ENCODE data around the gene CDC37.
"Not testable (repeated sequence)": the region's sequence is repeated elsewhere in the genome, so short reads cannot be mapped to it uniquely, and the experiment has no call there.

CDC37 gene

GRCh38 chr19:10395003-10395402 is 8.3 kb downstream of the CDC37 start:
- Histone ChIP-seq H3K4me1 (ENCODE audit: control insufficient read depth, insufficient read depth, low read length, unreplicated experiment) (no peaks in the 10 kb centered on the region), H3K79me2 (ENCODE audit: control insufficient read depth, insufficient read depth, low read length, unreplicated experiment) (peaks cover 28% of the 10 kb centered on the region), H3K27ac (ENCODE audit: low read depth, low read length) (no peak overlapping the region), H3K4me3 (ENCODE audit: low read depth, low read length) (no peak overlapping the region), H2AFZ (ENCODE audit: low read length, unreplicated experiment) (no peak overlapping the region), H3K36me3 (ENCODE audit: insufficient read depth, low read length) (0 out of 2 replicates have a peak, but pooled peaks cover 3% of the 10 kb centered on the region), H3K27me3 (ENCODE audit: insufficient read depth, low read length) (no peaks in the 10 kb centered on the region)

DNA sequence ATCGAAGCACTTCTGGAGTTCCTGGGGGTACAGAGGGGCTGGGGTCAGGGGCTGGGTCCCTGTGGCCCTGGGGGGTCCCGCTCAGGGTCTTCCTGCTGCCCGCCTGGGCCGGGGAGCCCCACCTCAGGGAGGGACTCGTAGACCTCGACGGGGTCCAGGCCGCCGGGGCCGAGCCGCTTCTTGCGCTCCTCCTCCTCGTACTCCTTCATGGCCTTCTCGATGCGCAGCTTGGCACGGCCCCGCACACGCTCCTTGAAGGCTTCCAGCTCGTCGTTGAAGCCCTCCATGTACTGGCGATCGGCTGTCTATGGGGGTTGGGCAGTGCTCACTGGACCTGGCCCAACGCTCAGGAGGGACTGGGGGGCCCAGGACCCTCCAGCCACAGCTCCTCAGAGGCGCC is 10.2 kb downstream of the CDC37 start:
- H3K36me3 ChIP-seq (ENCODE audit: insufficient read depth, low read length), result 0 out of 2 replicates have a peak, but pooled peaks cover 3% of the 10 kb centered on the region
- H3K27me3 ChIP-seq (ENCODE audit: insufficient read depth, low read length), result no peaks in the 10 kb centered on the region
- H3K4me3 ChIP-seq (ENCODE audit: low read depth, low read length), result no peak overlapping the region
- no peaks in the 10 kb centered on the region for H3K4me1 ChIP-seq (ENCODE audit: control insufficient read depth, insufficient read depth, low read length, unreplicated experiment)
- H3K79me2 ChIP-seq (ENCODE audit: control insufficient read depth, insufficient read depth, low read length, unreplicated experiment), result peaks cover 12% of the 10 kb centered on the region
- H2AFZ ChIP-seq (ENCODE audit: low read length, unreplicated experiment), result no peak overlapping the region
- H3K27ac ChIP-seq (ENCODE audit: low read depth, low read length), result no peak overlapping the region

- H3K4me3 ChIP-seq (ENCODE audit: low read depth, low read length), result no peak overlapping the region
- no peak overlapping the region for H3K27ac ChIP-seq (ENCODE audit: low read depth, low read length)
- H2AFZ ChIP-seq (ENCODE audit: low read length, unreplicated experiment), result no peak overlapping the region
- no peaks in the 10 kb centered on the region for H3K27me3 ChIP-seq (ENCODE audit: insufficient read depth, low read length)
- 0 out of 2 replicates have a peak, but pooled peaks cover 3% of the 10 kb centered on the region for H3K36me3 ChIP-seq (ENCODE audit: insufficient read depth, low read length)
- H3K4me1 ChIP-seq (ENCODE audit: control insufficient read depth, insufficient read depth, low read length, unreplicated experiment), result no peaks in the 10 kb centered on the region
- H3K79me2 ChIP-seq (ENCODE audit: control insufficient read depth, insufficient read depth, low read length, unreplicated experiment), result peaks cover 5% of the 10 kb centered on the region
Measured at GRCh38 chr19:10392120-10392519, 11.2 kb downstream of the CDC37 start.

DNA sequence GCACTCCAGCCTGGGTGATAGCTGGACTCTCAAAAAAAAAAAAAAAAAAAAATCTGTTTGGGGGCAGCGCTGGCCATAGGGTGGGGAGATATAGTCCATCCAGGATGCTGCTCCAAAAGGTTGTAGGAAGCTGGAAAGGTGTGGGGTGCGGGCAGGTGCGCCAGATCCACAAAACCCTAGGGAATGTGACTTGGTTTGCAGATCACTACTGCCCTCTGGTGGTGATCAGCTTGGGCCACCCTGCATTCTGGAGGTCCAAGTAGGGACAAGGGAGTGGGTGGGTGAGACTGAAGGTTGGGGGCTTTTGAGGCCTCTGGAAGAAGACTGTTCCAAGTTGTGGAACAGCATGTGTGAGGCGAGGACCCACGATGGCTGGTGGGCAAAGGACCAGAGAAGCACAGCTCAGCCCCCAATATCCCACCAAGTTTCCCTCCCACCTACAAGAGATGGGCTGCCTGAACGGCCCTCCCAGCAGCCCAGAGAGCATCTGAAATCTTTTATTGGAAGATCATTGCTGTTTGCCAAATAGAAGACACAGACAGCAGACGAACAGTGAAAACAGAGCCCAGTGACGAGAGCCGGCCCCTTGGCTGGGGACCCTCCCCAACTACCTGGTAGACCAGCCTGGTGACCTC is 12.6 kb downstream of the CDC37 start:
- no peak overlapping the region for H3K4me3 ChIP-seq (ENCODE audit: low read depth, low read length)
- H3K27me3 ChIP-seq (ENCODE audit: insufficient read depth, low read length), result no peaks in the 10 kb centered on the region
- H3K79me2 ChIP-seq (ENCODE audit: control insufficient read depth, insufficient read depth, low read length, unreplicated experiment), result no peaks in the 10 kb centered on the region
- H3K4me1 ChIP-seq (ENCODE audit: control insufficient read depth, insufficient read depth, low read length, unreplicated experiment), result no peaks in the 10 kb centered on the region
- H3K36me3 ChIP-seq (ENCODE audit: insufficient read depth, low read length), result 0 out of 2 replicates have a peak, but pooled peaks cover 3% of the 10 kb centered on the region
- H3K27ac ChIP-seq (ENCODE audit: low read depth, low read length), result no peak overlapping the region
- H2AFZ ChIP-seq (ENCODE audit: low read length, unreplicated experiment), result no peak overlapping the region

- H3K4me1 ChIP-seq (ENCODE audit: control insufficient read depth, insufficient read depth, low read length, unreplicated experiment), result no peaks in the 10 kb centered on the region
- H3K4me3 ChIP-seq (ENCODE audit: low read depth, low read length), result no peak overlapping the region
- no peak overlapping the region for H3K27ac ChIP-seq (ENCODE audit: low read depth, low read length)
- no peak overlapping the region for H2AFZ ChIP-seq (ENCODE audit: low read length, unreplicated experiment)
- no peaks in the 10 kb centered on the region for H3K36me3 ChIP-seq (ENCODE audit: insufficient read depth, low read length)
- no peaks in the 10 kb centered on the region for H3K79me2 ChIP-seq (ENCODE audit: control insufficient read depth, insufficient read depth, low read length, unreplicated experiment)
- no peaks in the 10 kb centered on the region for H3K27me3 ChIP-seq (ENCODE audit: insufficient read depth, low read length)
Measured at GRCh38 chr19:10389863-10390262, 13.5 kb downstream of the CDC37 start.

DNA sequence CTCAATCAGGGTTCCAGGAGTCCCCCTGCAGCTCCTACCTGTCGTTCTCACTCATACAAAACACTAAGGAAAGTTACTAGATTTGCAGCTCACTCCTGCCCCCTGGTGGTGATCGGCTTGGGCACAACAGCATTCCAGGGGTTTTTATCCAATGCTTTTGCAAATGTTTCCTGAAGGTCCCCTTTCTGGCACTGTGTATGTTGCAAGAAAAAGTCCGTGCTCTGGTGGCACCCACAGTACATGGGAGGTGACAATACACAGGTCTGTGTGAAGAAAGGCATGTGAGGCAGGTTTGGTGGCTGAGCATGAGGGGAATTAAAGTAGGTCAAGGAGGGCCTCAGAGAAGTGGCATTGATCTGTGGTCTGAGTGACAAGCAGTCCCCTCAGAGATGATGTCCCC is 14.4 kb downstream of the CDC37 start:
- H3K4me3 ChIP-seq (ENCODE audit: low read depth, low read length), result no peak overlapping the region
- H3K27ac ChIP-seq (ENCODE audit: low read depth, low read length), result no peak overlapping the region
- no peaks in the 10 kb centered on the region for H3K79me2 ChIP-seq (ENCODE audit: control insufficient read depth, insufficient read depth, low read length, unreplicated experiment)
- no peaks in the 10 kb centered on the region for H3K27me3 ChIP-seq (ENCODE audit: insufficient read depth, low read length)
- H3K36me3 ChIP-seq (ENCODE audit: insufficient read depth, low read length), result no peaks in the 10 kb centered on the region
- no peaks in the 10 kb centered on the region for H3K4me1 ChIP-seq (ENCODE audit: control insufficient read depth, insufficient read depth, low read length, unreplicated experiment)
- no peak overlapping the region for H2AFZ ChIP-seq (ENCODE audit: low read length, unreplicated experiment)

GRCh38 chr19:10384580-10384979 is 18.8 kb downstream of the CDC37 start:
- Histone ChIP-seq H3K27ac (ENCODE audit: low read depth, low read length) (no peak overlapping the region), H3K36me3 (ENCODE audit: insufficient read depth, low read length) (no peaks in the 10 kb centered on the region), H3K4me1 (ENCODE audit: control insufficient read depth, insufficient read depth, low read length, unreplicated experiment) (no peaks in the 10 kb centered on the region), H3K79me2 (ENCODE audit: control insufficient read depth, insufficient read depth, low read length, unreplicated experiment) (peaks cover 6% of the 10 kb centered on the region), H3K4me3 (ENCODE audit: low read depth, low read length) (no peak overlapping the region), H3K27me3 (ENCODE audit: insufficient read depth, low read length) (no peaks in the 10 kb centered on the region), H2AFZ (ENCODE audit: low read length, unreplicated experiment) (no peak overlapping the region)

- H3K27me3 ChIP-seq (ENCODE audit: insufficient read depth, low read length); H3K79me2 ChIP-seq (ENCODE audit: control insufficient read depth, insufficient read depth, low read length, unreplicated experiment); H3K4me3 ChIP-seq (ENCODE audit: low read depth, low read length); H3K36me3 ChIP-seq (ENCODE audit: insufficient read depth, low read length); H3K27ac ChIP-seq (ENCODE audit: low read depth, low read length); H3K4me1 ChIP-seq (ENCODE audit: control insufficient read depth, insufficient read depth, low read length, unreplicated experiment); H2AFZ ChIP-seq (ENCODE audit: low read length, unreplicated experiment): not testable (repeated sequence)
Measured at GRCh38 chr19:10383223-10383499, 20.2 kb downstream of the CDC37 start.

GRCh38 chr19:10380313-10381102 is 22.8 kb downstream of the CDC37 start, which contains the start of gene TYK2:
TSS of gene TYK2 (minus strand) at chr19:10380572. CDS start at chr19:10378406, 2,166 bp downstream.
- H3K4me3 ChIP-seq (ENCODE audit: low read depth, low read length), result peak within 1 kb of the TSS; percentile 99
- H3K27ac ChIP-seq (ENCODE audit: low read depth, low read length), result no peak within 1 kb of the TSS; the same call in 1 of the 2 replicates
- peaks cover 9% of the 10 kb centered on the region for H3K79me2 ChIP-seq (ENCODE audit: control insufficient read depth, insufficient read depth, low read length, unreplicated experiment)
- peak within 1 kb of the TSS; percentile 93 for H2AFZ ChIP-seq (ENCODE audit: low read length, unreplicated experiment)
- no peaks in the 10 kb centered on the region for H3K27me3 ChIP-seq (ENCODE audit: insufficient read depth, low read length)
- H3K36me3 ChIP-seq (ENCODE audit: insufficient read depth, low read length), result no peaks in the 10 kb centered on the region
- no peaks in the 10 kb centered on the region for H3K4me1 ChIP-seq (ENCODE audit: control insufficient read depth, insufficient read depth, low read length, unreplicated experiment)

GRCh38 chr19:10379880-10380312 is 23.4 kb downstream of the CDC37 start:
- Histone ChIP-seq H3K27me3 (ENCODE audit: insufficient read depth, low read length) (no peaks in the 10 kb centered on the region), H3K4me3 (ENCODE audit: low read depth, low read length) (peak overlapping the region; percentile 99), H3K79me2 (ENCODE audit: control insufficient read depth, insufficient read depth, low read length, unreplicated experiment) (peaks cover 9% of the 10 kb centered on the region), H3K36me3 (ENCODE audit: insufficient read depth, low read length) (no peaks in the 10 kb centered on the region), H2AFZ (ENCODE audit: low read length, unreplicated experiment) (peak overlapping the region; percentile 93), H3K27ac (ENCODE audit: low read depth, low read length) (no peak overlapping the region; the same call in 1 of the 2 replicates), H3K4me1 (ENCODE audit: control insufficient read depth, insufficient read depth, low read length, unreplicated experiment) (no peaks in the 10 kb centered on the region)

- Histone ChIP-seq H3K4me3 (ENCODE audit: low read depth, low read length) (no peak overlapping the region), H2AFZ (ENCODE audit: low read length, unreplicated experiment) (no peak overlapping the region), H3K79me2 (ENCODE audit: control insufficient read depth, insufficient read depth, low read length, unreplicated experiment) (peaks cover 9% of the 10 kb centered on the region), H3K27me3 (ENCODE audit: insufficient read depth, low read length) (no peaks in the 10 kb centered on the region), H3K27ac (ENCODE audit: low read depth, low read length) (no peak overlapping the region), H3K36me3 (ENCODE audit: insufficient read depth, low read length) (no peaks in the 10 kb centered on the region), H3K4me1 (ENCODE audit: control insufficient read depth, insufficient read depth, low read length, unreplicated experiment) (no peaks in the 10 kb centered on the region)
Measured at GRCh38 chr19:10378124-10378523, 25.2 kb downstream of the CDC37 start.

All from ACC112 (cell line).